A549 (cell line): ENCODE measurements around the gene TSKU.

ENCODE experiments used
- EP300 ChIP-seq, 2 experiments: fragments of >200 bp; sonication (Bioruptor Twin); formaldehyde crosslinking; IDR thresholded peaks; 2 replicates in 1 of 2; 3 replicates in 1 of 2; pipeline ENCODE4 v1.6.1; 2016 to 2017
- JUN ChIP-seq, 2 experiments: fragments of >200 bp; sonication (Bioruptor Twin); formaldehyde crosslinking; IDR thresholded peaks; 2 replicates in 1 of 2; 3 replicates in 1 of 2; pipeline ENCODE4 v1.6.1; 2016 to 2017
- MAFK ChIP-seq: fragments of 450-650 bp; IDR thresholded peaks from 2 replicates; pipeline ENCODE4 v1.6.1; 2014; ENCODE audit not compliant: partially characterized antibody
- MAZ ChIP-seq: fragments of 150-350 bp; IDR thresholded peaks from 2 replicates; pipeline ENCODE4 v1.6.1; 2014; ENCODE audit warnings: antibody characterized with exemption, low read depth, low read length, borderline replicate concordance
- NFE2L2 ChIP-seq: fragments of 150-350 bp; conservative IDR thresholded peaks from 2 replicates; pipeline ENCODE4 v1.6.1; 2014; ENCODE audit warnings: low read length
- POLR2A ChIP-seq: IDR thresholded peaks from 2 replicates; pipeline ENCODE4 v1.6.1; 2012; ENCODE audit warnings: mild to moderate bottlenecking, low read length
- RARB ChIP-seq: fragments of 250-450 bp; sonication (Bioruptor Pico); IDR thresholded peaks from 2 replicates; pipeline ENCODE4 v1.8.0; 2021; ENCODE audit warnings: mild to moderate bottlenecking, moderate library complexity
- RCOR1 ChIP-seq: fragments of 150-350 bp; IDR thresholded peaks from 2 replicates; pipeline ENCODE4 v1.6.1; 2014; ENCODE audit warnings: antibody characterized with exemption, low read length, low read depth
- RNF2 ChIP-seq: fragments of 200-600 bp; sonication (generic); IDR thresholded peaks from 2 replicates; pipeline ENCODE4 v1.6.1; 2016; ENCODE audit warnings: low read depth, mild to moderate bottlenecking, antibody characterized with exemption, moderate library complexity, borderline replicate concordance
- TP53 ChIP-seq: fragments of 250-450 bp; sonication (Bioruptor Pico); IDR thresholded peaks from 2 replicates; pipeline ENCODE4 v1.5.0; 2021; ENCODE audit warnings: mild to moderate bottlenecking, moderate library complexity
- TF ChIP-seq, protein P1 (sequence below): fragments of 200-600 bp; sonication (generic); IDR thresholded peaks from 2 replicates; pipeline ENCODE4 v1.6.1; 2016; ENCODE audit warnings: antibody characterized with exemption, mild to moderate bottlenecking, moderate library complexity
- TF ChIP-seq, protein P2 (sequence below): IDR thresholded peaks from 2 replicates; pipeline ENCODE4 v1.6.1; 2012
- TF ChIP-seq, protein P3 (sequence below): IDR thresholded peaks from 2 replicates; pipeline ENCODE4 v1.6.1; 2012; ENCODE audit warnings: low read depth, borderline replicate concordance
- TF ChIP-seq, protein P4 (sequence below): fragments of >200 bp; sonication (Bioruptor Twin); formaldehyde crosslinking; IDR thresholded peaks from 3 replicates; pipeline ENCODE4 v1.5.1; 2016

DNA sequence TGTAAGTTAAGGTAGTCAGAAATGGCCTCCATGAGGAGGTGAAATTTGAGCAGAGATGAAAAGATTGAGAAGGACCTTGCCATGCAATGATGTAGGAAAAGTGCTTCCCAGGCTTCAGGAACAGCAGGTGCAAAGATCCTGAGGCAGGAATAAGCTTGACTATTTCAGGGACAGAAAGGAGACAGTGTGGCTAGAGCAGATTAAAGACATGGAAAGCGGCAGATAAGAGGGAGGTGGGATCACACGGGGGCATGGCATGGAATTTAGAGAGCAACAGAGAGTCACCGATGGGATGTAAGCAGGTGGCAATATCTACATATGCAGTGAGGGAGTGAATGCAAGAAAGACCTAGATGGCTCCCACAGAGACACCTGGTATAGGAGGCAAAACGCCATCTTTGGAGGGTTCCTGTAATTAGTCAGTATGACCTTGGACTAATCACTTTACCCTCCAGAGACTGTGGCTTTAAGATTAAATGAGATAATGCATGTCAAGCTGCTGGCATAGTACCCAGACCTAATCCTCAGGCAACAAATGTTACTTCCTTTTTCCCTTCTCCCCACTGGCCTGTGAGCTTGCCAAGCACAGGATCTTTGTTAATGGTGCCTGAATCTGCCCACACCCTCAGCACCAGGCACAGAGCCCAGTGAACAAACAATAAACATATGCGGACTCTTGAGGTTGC is 52.9 kb downstream of the TSKU start:
- TF ChIP-seq TP53 (CRISPR knock-in tag) (no peak), JUN (IDR thresholded peaks at IDR 0.05) (no peak), RNF2 (no peak), RCOR1 (no peak), MAFK (no peak), POLR2A (no peak), EP300 (IDR thresholded peaks at IDR 0.05) (no peak), RARB (no peak), MAZ (no peak), NFE2L2 (no peak)
- TF ChIP-seq, protein P1, sequence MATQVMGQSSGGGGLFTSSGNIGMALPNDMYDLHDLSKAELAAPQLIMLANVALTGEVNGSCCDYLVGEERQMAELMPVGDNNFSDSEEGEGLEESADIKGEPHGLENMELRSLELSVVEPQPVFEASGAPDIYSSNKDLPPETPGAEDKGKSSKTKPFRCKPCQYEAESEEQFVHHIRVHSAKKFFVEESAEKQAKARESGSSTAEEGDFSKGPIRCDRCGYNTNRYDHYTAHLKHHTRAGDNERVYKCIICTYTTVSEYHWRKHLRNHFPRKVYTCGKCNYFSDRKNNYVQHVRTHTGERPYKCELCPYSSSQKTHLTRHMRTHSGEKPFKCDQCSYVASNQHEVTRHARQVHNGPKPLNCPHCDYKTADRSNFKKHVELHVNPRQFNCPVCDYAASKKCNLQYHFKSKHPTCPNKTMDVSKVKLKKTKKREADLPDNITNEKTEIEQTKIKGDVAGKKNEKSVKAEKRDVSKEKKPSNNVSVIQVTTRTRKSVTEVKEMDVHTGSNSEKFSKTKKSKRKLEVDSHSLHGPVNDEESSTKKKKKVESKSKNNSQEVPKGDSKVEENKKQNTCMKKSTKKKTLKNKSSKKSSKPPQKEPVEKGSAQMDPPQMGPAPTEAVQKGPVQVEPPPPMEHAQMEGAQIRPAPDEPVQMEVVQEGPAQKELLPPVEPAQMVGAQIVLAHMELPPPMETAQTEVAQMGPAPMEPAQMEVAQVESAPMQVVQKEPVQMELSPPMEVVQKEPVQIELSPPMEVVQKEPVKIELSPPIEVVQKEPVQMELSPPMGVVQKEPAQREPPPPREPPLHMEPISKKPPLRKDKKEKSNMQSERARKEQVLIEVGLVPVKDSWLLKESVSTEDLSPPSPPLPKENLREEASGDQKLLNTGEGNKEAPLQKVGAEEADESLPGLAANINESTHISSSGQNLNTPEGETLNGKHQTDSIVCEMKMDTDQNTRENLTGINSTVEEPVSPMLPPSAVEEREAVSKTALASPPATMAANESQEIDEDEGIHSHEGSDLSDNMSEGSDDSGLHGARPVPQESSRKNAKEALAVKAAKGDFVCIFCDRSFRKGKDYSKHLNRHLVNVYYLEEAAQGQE, result no peak
- TF ChIP-seq, protein P2, sequence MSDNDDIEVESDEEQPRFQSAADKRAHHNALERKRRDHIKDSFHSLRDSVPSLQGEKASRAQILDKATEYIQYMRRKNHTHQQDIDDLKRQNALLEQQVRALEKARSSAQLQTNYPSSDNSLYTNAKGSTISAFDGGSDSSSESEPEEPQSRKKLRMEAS, result no peak
- TF ChIP-seq, protein P3, sequence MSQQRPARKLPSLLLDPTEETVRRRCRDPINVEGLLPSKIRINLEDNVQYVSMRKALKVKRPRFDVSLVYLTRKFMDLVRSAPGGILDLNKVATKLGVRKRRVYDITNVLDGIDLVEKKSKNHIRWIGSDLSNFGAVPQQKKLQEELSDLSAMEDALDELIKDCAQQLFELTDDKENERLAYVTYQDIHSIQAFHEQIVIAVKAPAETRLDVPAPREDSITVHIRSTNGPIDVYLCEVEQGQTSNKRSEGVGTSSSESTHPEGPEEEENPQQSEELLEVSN, result no peak
- TF ChIP-seq, protein P4, sequence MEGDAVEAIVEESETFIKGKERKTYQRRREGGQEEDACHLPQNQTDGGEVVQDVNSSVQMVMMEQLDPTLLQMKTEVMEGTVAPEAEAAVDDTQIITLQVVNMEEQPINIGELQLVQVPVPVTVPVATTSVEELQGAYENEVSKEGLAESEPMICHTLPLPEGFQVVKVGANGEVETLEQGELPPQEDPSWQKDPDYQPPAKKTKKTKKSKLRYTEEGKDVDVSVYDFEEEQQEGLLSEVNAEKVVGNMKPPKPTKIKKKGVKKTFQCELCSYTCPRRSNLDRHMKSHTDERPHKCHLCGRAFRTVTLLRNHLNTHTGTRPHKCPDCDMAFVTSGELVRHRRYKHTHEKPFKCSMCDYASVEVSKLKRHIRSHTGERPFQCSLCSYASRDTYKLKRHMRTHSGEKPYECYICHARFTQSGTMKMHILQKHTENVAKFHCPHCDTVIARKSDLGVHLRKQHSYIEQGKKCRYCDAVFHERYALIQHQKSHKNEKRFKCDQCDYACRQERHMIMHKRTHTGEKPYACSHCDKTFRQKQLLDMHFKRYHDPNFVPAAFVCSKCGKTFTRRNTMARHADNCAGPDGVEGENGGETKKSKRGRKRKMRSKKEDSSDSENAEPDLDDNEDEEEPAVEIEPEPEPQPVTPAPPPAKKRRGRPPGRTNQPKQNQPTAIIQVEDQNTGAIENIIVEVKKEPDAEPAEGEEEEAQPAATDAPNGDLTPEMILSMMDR, result no peak
